OCI-LY7 (cell line): ENCODE results near the gene DYNLT3.

Experiments
- EZH2phosphoT487 ChIP-seq: fragments of 200-600 bp; sonication (generic); IDR thresholded peaks from 2 replicates; pipeline ENCODE4 v1.6.1; 2018; ENCODE audit warnings: low read depth, borderline replicate concordance, mild to moderate bottlenecking, mixed run types, antibody characterized with exemption, low read length, moderate library complexity, mixed read lengths
- TF ChIP-seq, protein P1 (sequence below): fragments of 200-600 bp; sonication (generic); conservative IDR thresholded peaks from 2 replicates; pipeline ENCODE4 v1.5.1; 2014; ENCODE audit warnings: mild to moderate bottlenecking, antibody characterized with exemption, low read length, moderate library complexity, mixed read lengths

DNA sequence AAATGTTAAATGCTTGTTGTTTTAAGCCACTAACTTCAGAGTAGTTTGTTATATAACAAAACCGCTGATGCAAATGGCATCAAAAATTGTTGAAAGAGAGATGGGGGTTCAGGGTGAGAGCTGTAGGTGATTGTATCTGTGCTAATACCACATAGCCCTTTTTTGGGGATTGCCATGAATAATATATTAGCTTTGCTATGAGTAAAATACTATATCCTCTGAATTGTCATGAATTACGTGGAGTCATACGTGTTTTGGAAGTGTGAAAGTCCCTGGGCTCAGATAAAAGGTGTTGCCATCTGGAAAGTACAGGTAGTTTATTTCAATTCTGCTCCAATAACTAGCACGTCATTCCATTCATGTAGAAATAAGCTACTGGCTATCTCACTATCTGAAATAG, 30.6 kb downstream of the DYNLT3 start:
- TF ChIP-seq, protein P1, sequence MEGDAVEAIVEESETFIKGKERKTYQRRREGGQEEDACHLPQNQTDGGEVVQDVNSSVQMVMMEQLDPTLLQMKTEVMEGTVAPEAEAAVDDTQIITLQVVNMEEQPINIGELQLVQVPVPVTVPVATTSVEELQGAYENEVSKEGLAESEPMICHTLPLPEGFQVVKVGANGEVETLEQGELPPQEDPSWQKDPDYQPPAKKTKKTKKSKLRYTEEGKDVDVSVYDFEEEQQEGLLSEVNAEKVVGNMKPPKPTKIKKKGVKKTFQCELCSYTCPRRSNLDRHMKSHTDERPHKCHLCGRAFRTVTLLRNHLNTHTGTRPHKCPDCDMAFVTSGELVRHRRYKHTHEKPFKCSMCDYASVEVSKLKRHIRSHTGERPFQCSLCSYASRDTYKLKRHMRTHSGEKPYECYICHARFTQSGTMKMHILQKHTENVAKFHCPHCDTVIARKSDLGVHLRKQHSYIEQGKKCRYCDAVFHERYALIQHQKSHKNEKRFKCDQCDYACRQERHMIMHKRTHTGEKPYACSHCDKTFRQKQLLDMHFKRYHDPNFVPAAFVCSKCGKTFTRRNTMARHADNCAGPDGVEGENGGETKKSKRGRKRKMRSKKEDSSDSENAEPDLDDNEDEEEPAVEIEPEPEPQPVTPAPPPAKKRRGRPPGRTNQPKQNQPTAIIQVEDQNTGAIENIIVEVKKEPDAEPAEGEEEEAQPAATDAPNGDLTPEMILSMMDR = no peak
- TF ChIP-seq EZH2phosphoT487 = no peak
